Fibroblast of pulmonary artery (primary cell): ENCODE measurements around the gene PHRF1.
A peak's percentile ranks its signal among the peaks of the same experiment; 100 is the strongest.

Source experiments
- DNase-seq: peaks from one replicate; pipeline ENCODE4 v3.0.0-alpha.2; 2010; ENCODE audit warnings: low read depth
- H3K4me3 ChIP-seq: replicated peaks from 2 replicates; pipeline ENCODE4 v1.5.1; 2011; ENCODE audit warnings: low read depth, mild to moderate bottlenecking, control low read depth, low read length, moderate library complexity
- TF ChIP-seq, protein P1 (sequence below): IDR thresholded peaks from 2 replicates; pipeline ENCODE4 v1.5.1; 2011; ENCODE audit warnings: mild to moderate bottlenecking, control low read depth, low read length, inconsistent platforms; ENCODE audit errors: missing control alignments

Gene PHRF1

DNA sequence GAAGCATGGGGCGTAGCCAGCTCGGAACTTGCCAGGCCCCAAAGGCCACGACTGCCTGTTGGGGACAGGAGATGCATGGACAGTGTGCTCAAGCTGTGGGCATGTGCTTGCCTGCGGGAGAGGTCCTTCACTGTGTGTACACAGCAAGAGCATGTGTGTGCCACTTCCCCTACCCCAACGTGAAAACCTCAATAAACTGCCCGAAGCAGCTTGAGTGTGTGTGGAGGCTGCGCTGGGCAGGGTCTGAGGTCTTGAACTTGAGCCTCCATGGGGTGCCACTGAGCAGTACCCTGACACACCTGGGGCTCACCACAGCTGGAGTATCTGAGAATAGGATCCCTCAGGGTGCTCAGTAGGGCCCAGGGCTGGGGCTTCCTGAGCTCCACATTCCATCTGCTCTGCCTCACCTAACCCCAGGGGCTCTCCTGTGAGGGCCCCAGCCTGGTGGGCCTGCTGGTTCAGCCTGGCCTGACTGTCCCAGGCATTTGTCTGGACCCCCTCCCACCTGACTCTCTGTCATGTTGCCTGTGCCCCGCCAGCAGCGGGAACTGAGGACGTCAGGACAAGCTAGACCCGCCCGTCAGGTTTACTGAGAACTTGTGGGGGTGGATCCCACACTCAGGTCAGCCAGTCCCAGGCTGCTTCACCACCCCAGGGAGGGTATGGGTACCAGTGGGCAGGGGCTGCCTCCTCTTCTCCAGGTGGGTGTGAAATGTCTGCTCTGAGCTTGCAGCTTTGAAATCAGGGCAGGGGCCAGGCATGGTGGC lies 12.3 kb upstream of the PHRF1 start:
- DNase-seq, result no peak
- H3K4me3 ChIP-seq, result no peak overlapping the region

DNA sequence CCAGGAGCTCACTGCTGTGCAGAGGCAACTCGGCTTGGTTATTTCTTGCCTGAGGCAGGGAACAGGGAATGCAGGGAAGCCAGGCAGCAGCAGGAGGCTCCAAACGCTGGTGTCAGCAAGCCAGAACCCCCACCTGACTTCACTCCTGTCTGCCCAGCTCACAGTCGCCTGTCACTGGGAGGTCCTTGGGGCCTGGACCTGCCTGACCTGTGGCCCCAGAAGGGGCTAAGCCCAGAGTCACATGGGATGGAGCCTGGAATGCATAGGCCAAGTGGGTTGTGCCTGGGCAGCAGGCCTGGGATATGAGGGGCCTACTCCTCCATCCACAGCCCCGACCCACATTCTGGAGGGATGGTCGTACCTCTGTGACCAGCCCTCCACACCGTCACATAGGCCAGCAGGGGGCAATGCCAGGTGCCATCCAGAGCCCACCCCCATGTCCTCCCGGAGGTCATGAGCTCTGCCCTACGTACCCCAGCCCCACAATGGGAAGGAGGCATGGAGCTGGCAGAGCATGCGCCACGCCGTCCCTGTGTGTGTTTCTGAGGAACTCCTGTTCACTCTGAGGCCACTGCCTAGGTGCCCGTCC lies 10.3 kb upstream of the PHRF1 start:
- TF ChIP-seq, protein P1, sequence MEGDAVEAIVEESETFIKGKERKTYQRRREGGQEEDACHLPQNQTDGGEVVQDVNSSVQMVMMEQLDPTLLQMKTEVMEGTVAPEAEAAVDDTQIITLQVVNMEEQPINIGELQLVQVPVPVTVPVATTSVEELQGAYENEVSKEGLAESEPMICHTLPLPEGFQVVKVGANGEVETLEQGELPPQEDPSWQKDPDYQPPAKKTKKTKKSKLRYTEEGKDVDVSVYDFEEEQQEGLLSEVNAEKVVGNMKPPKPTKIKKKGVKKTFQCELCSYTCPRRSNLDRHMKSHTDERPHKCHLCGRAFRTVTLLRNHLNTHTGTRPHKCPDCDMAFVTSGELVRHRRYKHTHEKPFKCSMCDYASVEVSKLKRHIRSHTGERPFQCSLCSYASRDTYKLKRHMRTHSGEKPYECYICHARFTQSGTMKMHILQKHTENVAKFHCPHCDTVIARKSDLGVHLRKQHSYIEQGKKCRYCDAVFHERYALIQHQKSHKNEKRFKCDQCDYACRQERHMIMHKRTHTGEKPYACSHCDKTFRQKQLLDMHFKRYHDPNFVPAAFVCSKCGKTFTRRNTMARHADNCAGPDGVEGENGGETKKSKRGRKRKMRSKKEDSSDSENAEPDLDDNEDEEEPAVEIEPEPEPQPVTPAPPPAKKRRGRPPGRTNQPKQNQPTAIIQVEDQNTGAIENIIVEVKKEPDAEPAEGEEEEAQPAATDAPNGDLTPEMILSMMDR, result no peak
- no peak for DNase-seq
- H3K4me3 ChIP-seq, result no peak overlapping the region

More for the DNA sequence above, 12.3 kb upstream of the PHRF1 start:
- TF ChIP-seq, protein P1, result no peak

DNA sequence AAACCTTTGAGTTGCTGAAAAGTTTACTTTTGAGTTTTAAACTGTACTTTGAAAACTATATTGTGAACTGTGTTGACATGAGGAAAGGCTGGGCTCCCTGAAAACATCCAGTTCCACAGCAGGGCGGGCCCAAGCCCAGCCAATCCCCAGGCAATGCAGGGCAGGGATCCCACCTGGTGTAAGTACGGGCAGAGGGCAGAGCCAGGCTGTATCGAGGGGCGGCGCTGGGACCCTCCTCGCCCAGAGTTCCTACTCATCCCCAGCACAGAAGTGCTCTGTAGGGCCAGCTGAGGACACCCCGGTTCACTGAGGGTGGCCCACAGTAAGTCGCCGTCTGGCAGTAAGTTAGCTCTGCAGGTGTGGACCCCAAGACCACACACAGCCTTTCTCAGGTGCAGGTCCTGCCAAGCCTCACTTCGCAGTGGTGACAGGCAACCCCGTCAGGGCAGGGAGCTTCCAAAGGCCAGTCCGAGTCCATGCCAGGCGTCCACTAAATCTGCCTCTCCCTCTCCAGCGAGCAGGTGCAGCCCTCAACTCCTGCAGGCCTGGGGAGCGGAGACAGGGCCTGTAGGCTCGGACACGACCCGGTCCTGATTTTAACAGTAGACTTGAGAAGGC lies 9.2 kb upstream of the PHRF1 start:
- TF ChIP-seq, protein P1, result no peak
- H3K4me3 ChIP-seq, result peak overlapping the region; percentile 65
- DNase-seq, result no peak

DNA sequence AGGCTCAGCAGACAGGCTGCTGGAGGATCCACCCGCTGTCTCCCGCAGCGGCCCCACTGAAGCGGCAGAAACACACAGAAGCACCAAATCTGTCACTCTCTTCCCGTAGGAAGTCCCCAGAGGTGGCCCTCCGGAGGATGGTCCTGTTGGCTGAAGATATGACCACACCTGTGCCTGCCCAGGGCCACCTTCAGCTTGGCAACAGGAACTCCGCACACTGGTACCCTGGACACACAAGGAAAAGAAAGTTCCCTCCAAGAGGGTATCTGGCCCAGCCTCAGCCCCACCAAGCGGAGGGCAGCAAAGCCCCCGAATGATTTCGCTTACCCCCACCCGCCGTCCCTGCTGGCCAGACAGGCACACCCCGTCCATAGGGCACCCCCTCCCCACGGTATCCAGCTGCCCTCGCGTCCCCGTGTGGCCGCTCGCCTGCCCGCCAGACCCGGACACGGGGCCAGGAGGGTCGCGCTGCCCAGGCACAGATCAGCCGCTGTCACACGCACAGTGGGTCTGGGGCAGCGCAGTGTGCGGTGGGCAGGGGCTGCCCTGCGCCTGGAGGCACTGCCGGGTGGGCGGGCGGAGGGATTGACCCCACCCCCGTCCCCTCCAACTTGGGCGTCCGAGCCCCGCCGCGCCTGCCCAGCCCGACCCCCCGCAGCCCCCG lies 8.5 kb upstream of the PHRF1 start:
- H3K4me3 ChIP-seq, result peak overlapping the region; percentile 65
- DNase-seq, result no peak
- TF ChIP-seq, protein P1, result no peak

DNA sequence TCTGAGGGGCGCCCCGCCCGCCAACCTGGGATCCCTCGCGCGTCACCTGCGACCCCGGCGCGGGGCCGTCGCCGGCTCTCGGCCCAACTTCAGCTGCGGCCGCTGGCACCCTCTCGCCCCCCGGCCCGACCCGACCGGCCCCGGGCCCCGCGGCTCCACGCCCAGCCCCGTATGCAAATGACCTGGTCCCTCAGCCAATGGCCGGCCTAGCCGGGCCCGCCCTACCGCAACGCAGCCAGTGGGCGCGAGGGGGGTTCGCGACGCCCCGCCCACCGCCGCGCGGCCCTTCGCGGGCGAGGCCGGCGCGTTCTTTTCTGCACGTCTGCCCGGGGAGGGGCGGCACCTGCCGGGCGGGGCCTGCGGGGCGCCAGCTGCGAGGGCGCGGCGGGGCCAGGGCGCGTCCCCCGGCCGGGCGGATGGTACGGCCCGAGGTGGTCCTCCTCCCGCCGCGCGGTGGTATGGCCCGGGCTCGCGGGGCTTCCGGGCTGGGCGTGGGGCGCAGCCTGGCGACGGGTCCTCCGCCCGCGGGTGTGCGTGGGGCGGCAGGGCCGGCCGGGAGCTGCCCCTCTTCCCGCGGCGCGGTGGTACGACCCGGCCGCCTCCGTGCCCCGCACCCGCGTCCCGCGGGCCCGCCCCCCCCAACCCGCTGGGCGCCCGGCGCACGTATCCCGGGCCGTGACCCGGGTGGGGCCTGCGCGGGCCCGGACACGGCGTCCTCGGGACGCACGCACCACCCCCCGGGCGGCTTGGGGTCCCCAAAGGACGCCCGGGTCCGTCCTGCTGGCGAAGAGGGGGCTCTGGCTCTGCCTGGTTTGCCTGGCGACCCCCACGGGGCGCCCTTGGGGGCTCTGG lies 7.7 kb upstream of the PHRF1 start:
- peak overlapping the region; percentile 65 for H3K4me3 ChIP-seq
- DNase-seq, result peak; percentile 91
- TF ChIP-seq, protein P1, result no peak

DNA sequence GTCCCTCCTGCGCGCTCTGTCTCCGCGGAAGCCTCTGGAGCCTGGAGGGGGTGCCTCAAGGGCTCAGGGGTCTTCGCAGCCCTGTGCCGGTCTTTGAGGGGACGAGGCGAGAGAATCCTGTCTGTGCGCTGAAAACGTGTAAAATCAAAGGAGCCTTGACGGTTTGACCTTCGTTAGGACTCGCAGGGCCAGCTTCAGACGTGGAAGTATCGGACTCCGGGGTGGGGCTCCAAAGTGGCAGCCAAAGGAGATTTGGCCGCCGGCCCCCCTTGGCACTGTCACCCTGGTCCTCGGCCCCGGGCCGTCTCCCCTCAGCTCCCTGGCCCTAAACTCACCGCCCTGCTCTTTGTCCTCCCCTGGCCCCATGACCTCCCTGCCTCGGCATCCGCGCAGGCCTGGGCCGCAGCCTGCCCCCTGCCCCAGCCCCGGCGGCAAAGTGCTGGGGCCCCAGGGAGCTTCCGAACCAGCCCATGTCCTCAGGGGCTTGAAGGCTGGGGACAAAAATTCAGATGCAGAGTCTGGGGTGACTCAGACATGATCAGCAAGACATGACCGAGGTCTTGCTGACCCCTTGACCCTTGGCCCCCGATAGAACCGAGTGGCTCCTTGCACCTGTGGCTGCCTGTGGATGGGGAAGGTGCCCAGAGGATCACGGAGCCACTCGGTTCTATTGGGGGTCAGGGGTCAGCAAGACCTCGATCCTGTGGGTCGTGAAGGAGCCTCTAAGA lies 6.9 kb upstream of the PHRF1 start:
- peak overlapping the region; percentile 62 for H3K4me3 ChIP-seq
- DNase-seq, result no peak
- TF ChIP-seq, protein P1, result no peak
